Measurements from ENCODE around the gene BEST1. TPM values are rescaled to one million over a fixed set of nuclear protein-coding genes. Genes with fewer than 3 reads are reported as not detected.

The BEST1 gene
- polyA plus RNA-seq, 1 donor from 2014 or later = 6.4 TPM

DNA sequence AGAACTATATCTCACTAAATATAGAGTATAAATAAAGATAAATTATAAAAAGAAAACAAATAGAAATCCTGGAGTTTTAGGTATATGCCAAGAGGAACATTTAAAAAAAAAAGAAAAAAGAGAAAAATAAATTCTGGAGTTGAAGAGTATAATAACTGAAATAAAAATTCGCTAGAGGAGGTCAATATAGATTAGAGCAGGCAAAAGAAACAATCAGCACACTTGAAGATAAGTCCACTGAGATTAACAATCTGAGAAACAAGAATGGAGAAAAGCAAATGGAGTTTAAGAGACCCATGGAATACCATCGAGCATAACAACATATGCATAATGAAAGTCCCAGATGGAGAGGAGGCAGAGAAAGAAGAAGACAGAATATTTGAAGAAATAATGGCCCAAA, 14.3 kb upstream of the BEST1 start:
- Histone ChIP-seq H3K9ac (ENCODE audit: low read length) (no peak overlapping the region), H3K79me2 (replicated peaks; ENCODE audit: insufficient read depth, low read length) (no peaks in the 10 kb centered on the region), H3K36me3 (ENCODE audit: insufficient read depth, low read length) (no peaks in the 10 kb centered on the region), H4K20me1 (ENCODE audit: insufficient read depth) (no peaks in the 10 kb centered on the region), H2AFZ (ENCODE audit: low read depth, low read length) (no peak overlapping the region), H3F3A (ENCODE audit: insufficient read depth, low read length, poor library complexity, severe bottlenecking) (no peaks in the 10 kb centered on the region), H3K9me2 (ENCODE audit: insufficient read depth, low read length) (no peaks in the 10 kb centered on the region), H3K4me3 (ENCODE audit: low read length) (no peak overlapping the region), H3K27ac (ENCODE audit: low read length) (no peak overlapping the region), H3K4me2 (ENCODE audit: low read length) (no peak overlapping the region), H3K27me3 (ENCODE audit: insufficient read depth, low read depth, low read length) (no peaks in the 10 kb centered on the region), H3K9me3 (ENCODE audit: low read length) (no peaks in the 10 kb centered on the region)
- TF ChIP-seq EP300 (conservative IDR thresholded peaks at IDR 0.05; ENCODE audit: poor library complexity, severe bottlenecking) (no peak), REST (IDR thresholded peaks at IDR 0.05; ENCODE audit: borderline replicate concordance) (no peak), RAD21 (conservative IDR thresholded peaks at IDR 0.05) (no peak), SMC3 (conservative IDR thresholded peaks at IDR 0.05; ENCODE audit: poor library complexity) (no peak), TAF1 (IDR thresholded peaks at IDR 0.05; ENCODE audit: low read depth) (no peak), POLR2AphosphoS5 (IDR thresholded peaks at IDR 0.05) (no peak), EZH2 (IDR thresholded peaks at IDR 0.05; ENCODE audit: borderline replicate concordance, insufficient read depth, low read length, poor library complexity, severe bottlenecking) (no peak), MXI1 (conservative IDR thresholded peaks at IDR 0.05; ENCODE audit: poor library complexity, severe bottlenecking) (no peak)
- TF ChIP-seq, protein P1, sequence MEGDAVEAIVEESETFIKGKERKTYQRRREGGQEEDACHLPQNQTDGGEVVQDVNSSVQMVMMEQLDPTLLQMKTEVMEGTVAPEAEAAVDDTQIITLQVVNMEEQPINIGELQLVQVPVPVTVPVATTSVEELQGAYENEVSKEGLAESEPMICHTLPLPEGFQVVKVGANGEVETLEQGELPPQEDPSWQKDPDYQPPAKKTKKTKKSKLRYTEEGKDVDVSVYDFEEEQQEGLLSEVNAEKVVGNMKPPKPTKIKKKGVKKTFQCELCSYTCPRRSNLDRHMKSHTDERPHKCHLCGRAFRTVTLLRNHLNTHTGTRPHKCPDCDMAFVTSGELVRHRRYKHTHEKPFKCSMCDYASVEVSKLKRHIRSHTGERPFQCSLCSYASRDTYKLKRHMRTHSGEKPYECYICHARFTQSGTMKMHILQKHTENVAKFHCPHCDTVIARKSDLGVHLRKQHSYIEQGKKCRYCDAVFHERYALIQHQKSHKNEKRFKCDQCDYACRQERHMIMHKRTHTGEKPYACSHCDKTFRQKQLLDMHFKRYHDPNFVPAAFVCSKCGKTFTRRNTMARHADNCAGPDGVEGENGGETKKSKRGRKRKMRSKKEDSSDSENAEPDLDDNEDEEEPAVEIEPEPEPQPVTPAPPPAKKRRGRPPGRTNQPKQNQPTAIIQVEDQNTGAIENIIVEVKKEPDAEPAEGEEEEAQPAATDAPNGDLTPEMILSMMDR (IDR thresholded peaks at IDR 0.05; ENCODE audit: poor library complexity, severe bottlenecking) = no peak

DNA sequence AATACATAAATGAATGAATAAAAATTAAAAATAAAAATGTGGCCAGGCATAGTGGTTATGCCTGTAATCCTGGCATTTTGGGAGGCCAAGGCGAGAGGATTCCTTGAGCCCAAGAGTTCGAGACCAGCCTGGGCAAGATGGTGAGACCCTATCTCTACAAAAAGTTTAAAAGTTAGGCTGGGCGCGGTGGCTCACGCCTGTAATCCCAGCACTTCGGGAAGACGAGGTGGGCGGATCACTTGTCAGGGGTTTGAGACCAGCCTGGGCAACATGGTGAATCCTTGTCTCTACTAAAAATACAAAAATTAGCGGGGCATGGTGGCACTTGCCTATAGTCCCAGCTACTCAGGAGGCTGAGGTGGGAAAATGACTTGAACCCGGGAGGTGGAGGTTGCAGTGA, 9.7 kb upstream of the BEST1 start:
- no peaks in the 10 kb centered on the region for H3K9me3 ChIP-seq (ENCODE audit: low read length)
- no peaks in the 10 kb centered on the region for H3K79me2 ChIP-seq (replicated peaks; ENCODE audit: insufficient read depth, low read length)

More for the DNA sequence above, 9.7 kb upstream of the BEST1 start:
- no peaks in the 10 kb centered on the region for H3F3A ChIP-seq (ENCODE audit: insufficient read depth, low read length, poor library complexity, severe bottlenecking)
- H3K9ac ChIP-seq (ENCODE audit: low read length) = no peak overlapping the region
- H3K27ac ChIP-seq (ENCODE audit: low read length) = no peak overlapping the region
- no peaks in the 10 kb centered on the region for H3K9me2 ChIP-seq (ENCODE audit: insufficient read depth, low read length)
- no peak overlapping the region for H2AFZ ChIP-seq (ENCODE audit: low read depth, low read length)
- no peak overlapping the region for H3K4me3 ChIP-seq (ENCODE audit: low read length)
- H3K36me3 ChIP-seq (ENCODE audit: insufficient read depth, low read length) = no peaks in the 10 kb centered on the region
- no peaks in the 10 kb centered on the region for H4K20me1 ChIP-seq (ENCODE audit: insufficient read depth)
- TF ChIP-seq RAD21 (conservative IDR thresholded peaks at IDR 0.05) (no peak), SMC3 (conservative IDR thresholded peaks at IDR 0.05; ENCODE audit: poor library complexity) (no peak), TAF1 (IDR thresholded peaks at IDR 0.05; ENCODE audit: low read depth) (no peak), EP300 (conservative IDR thresholded peaks at IDR 0.05; ENCODE audit: poor library complexity, severe bottlenecking) (no peak), REST (IDR thresholded peaks at IDR 0.05; ENCODE audit: borderline replicate concordance) (no peak), POLR2AphosphoS5 (IDR thresholded peaks at IDR 0.05) (no peak), MXI1 (conservative IDR thresholded peaks at IDR 0.05; ENCODE audit: poor library complexity, severe bottlenecking) (no peak), EZH2 (IDR thresholded peaks at IDR 0.05; ENCODE audit: borderline replicate concordance, insufficient read depth, low read length, poor library complexity, severe bottlenecking) (no peak)
- TF ChIP-seq, protein P1 (IDR thresholded peaks at IDR 0.05; ENCODE audit: poor library complexity, severe bottlenecking) = no peak
- H3K4me2 ChIP-seq (ENCODE audit: low read length) = no peak overlapping the region
- no peaks in the 10 kb centered on the region for H3K27me3 ChIP-seq (ENCODE audit: insufficient read depth, low read depth, low read length)
